Esophagus muscularis mucosa (tissue), 4 donors: Measurements from ENCODE around the gene TMCO4.

Experiments used
- CTCF ChIP-seq, 3 experiments: fragments of 200-600 bp in 2 of 3; fragments of 450-650 bp in 1 of 3; sonication (generic) in 2 of 3; IDR thresholded peaks; one replicate each; pipeline ENCODE4 v1.5.1; 2017 to 2019; ENCODE audit warnings: antibody characterized with exemption in 3 of 3, mild to moderate bottlenecking in 2 of 3, moderate library complexity in 1 of 3
- EP300 ChIP-seq: sonication (generic); formaldehyde crosslinking; IDR thresholded peaks from one replicate; pipeline ENCODE4 v1.6.1; 2017; ENCODE audit warnings: antibody characterized with exemption
- POLR2A ChIP-seq: fragments of 450-650 bp; IDR thresholded peaks from one replicate; pipeline ENCODE4 v1.6.1; 2017; ENCODE audit warnings: antibody characterized with exemption, moderate library complexity, mild to moderate bottlenecking, low read depth
- POLR2AphosphoS5 ChIP-seq, 2 donors: sonication (generic); formaldehyde crosslinking; IDR thresholded peaks; one replicate each; pipeline ENCODE4 v1.6.1; 2017; ENCODE audit warnings: antibody characterized with exemption in 2 of 2

GRCh38 chr1:19825298-19825697 is 25.6 kb upstream of the TMCO4 start:
- TF ChIP-seq EP300 (no peak), CTCF (IDR thresholded peaks at IDR 0.05) (no peak), POLR2AphosphoS5 (IDR thresholded peaks at IDR 0.05) (no peak), POLR2A (no peak)
